MM.1S (cell line): ENCODE results near the gene DENND1A.

ENCODE experiments used
- DNase-seq: peaks from one replicate; pipeline ENCODE4 v3.0.0-alpha.2; 2015
- H2AFZ ChIP-seq: fragments of 300-600 bp; sonication (generic); 2 replicates; pipeline ENCODE4 v1.6.0; 2016; ENCODE audit warnings: antibody characterized with exemption, low read length
- H3F3A ChIP-seq: fragments of 300-600 bp; sonication (generic); 2 replicates; pipeline ENCODE4 v1.6.1; 2016; ENCODE audit warnings: mild to moderate bottlenecking, antibody characterized with exemption, low read length, moderate library complexity, mixed read lengths; ENCODE audit not compliant: insufficient read depth
- H3K27ac ChIP-seq: fragments of 300-600 bp; sonication (generic); 2 replicates; pipeline ENCODE4 v1.5.1; 2016; ENCODE audit warnings: mild to moderate bottlenecking, low read length
- H3K27me3 ChIP-seq: fragments of 300-600 bp; sonication (generic); replicated peaks from 2 replicates; pipeline ENCODE4 v1.6.0; 2016; ENCODE audit warnings: low read length; ENCODE audit not compliant: insufficient read depth
- H3K36me3 ChIP-seq: fragments of 300-600 bp; sonication (generic); replicated peaks from 2 replicates; pipeline ENCODE4 v1.6.1; 2016; ENCODE audit warnings: mild to moderate bottlenecking, low read length, mixed read lengths; ENCODE audit not compliant: insufficient read depth
- H3K4me1 ChIP-seq: fragments of 300-600 bp; sonication (generic); 2 replicates; pipeline ENCODE4 v1.6.1; 2016; ENCODE audit warnings: low read length, mixed read lengths
- H3K4me2 ChIP-seq: fragments of 300-600 bp; sonication (generic); 2 replicates; pipeline ENCODE4 v1.6.0; 2016; ENCODE audit warnings: low read depth, low read length
- H3K4me3 ChIP-seq: fragments of 300-600 bp; sonication (generic); 2 replicates; pipeline ENCODE4 v1.5.1; 2016; ENCODE audit warnings: low read length, mixed read lengths
- H3K79me2 ChIP-seq: fragments of 300-600 bp; sonication (generic); 2 replicates; pipeline ENCODE4 v1.6.1; 2016; ENCODE audit warnings: mixed run types, low read length, mixed read lengths
- H3K9ac ChIP-seq: fragments of 300-600 bp; sonication (generic); 2 replicates; pipeline ENCODE4 v1.6.1; 2016; ENCODE audit warnings: low read length, mixed read lengths
- H3K9me2 ChIP-seq: fragments of 300-600 bp; sonication (generic); replicated peaks from 2 replicates; pipeline ENCODE4 v1.6.1; 2016; ENCODE audit warnings: mild to moderate bottlenecking, low read length, mixed read lengths; ENCODE audit not compliant: insufficient read depth
- H3K9me3 ChIP-seq: fragments of 300-600 bp; sonication (generic); replicated peaks from 2 replicates; pipeline ENCODE4 v1.6.1; 2016; ENCODE audit warnings: mild to moderate bottlenecking, low read length, mixed read lengths; ENCODE audit not compliant: insufficient read depth
- H4K20me1 ChIP-seq: fragments of 300-600 bp; sonication (generic); 2 replicates; pipeline ENCODE4 v1.6.1; 2016; ENCODE audit warnings: mild to moderate bottlenecking, low read length, moderate library complexity, mixed read lengths; ENCODE audit not compliant: insufficient read depth
- EZH2 ChIP-seq: fragments of 300-600 bp; sonication (generic); optimal IDR thresholded peaks from 2 replicates; pipeline ENCODE3; 2017; ENCODE audit warnings: low read depth, mild to moderate bottlenecking, antibody characterized with exemption, low read length, mixed read lengths
- EZH2phosphoT487 ChIP-seq: fragments of 300-600 bp; sonication (generic); IDR thresholded peaks from 2 replicates; pipeline ENCODE4 v1.6.1; 2018; ENCODE audit warnings: antibody characterized with exemption, low read length
- TF ChIP-seq, protein P1 (sequence below): fragments of 300-600 bp; sonication (generic); IDR thresholded peaks from 2 replicates; pipeline ENCODE4 v1.5.1; 2016; ENCODE audit warnings: antibody characterized with exemption, low read length, mixed read lengths

The DENND1A gene

DNA sequence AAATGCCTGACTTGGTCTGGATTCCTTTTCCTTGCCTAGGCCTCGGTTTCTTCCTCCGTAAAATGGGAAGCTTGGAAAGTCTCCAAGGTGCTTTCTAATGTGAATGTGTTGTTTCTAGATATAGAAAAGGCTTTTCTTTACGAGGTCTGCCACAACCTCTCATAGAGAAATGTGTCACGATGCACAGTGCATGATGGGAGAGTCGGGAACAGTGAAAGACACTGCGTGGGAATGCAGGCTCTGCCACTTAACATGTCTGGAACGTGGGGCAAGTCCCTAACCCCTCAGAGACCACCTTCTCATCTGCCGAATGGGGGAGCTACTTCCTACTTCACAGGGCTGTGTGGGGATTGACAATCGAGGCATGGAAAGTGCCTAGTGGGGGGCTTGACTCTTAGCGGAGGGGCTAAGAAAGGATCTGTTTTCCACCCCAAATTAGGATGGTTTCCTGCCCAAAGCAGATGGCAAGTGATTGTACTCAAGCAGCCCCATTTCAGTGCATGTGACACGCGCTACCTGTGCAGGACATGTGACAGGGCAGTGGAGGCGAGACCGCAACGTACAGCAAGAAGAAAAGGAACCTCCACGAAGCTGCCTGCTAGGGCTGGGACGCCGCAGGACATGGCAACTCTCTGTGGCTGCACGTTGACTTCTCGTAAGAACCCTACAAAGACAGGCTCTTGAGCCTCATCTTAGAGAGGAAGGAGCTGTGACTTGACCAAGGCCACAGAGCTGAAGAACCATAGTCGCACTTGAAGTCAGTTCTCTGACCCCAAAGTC, 458.7 kb downstream of the DENND1A start:
- Histone ChIP-seq H4K20me1 (no peaks in the 10 kb centered on the region), H3K4me1 (no peaks in the 10 kb centered on the region), H3K36me3 (no peaks in the 10 kb centered on the region), H2AFZ (no peak overlapping the region), H3K4me3 (no peak overlapping the region), H3K4me2 (no peak overlapping the region), H3K9ac (no peak overlapping the region), H3K9me3 (no peaks in the 10 kb centered on the region), H3K27ac (no peak overlapping the region), H3K9me2 (no peaks in the 10 kb centered on the region), H3K27me3 (no peaks in the 10 kb centered on the region), H3K79me2 (no peaks in the 10 kb centered on the region), H3F3A (no peaks in the 10 kb centered on the region)
- DNase-seq = no peak
- TF ChIP-seq, protein P1, sequence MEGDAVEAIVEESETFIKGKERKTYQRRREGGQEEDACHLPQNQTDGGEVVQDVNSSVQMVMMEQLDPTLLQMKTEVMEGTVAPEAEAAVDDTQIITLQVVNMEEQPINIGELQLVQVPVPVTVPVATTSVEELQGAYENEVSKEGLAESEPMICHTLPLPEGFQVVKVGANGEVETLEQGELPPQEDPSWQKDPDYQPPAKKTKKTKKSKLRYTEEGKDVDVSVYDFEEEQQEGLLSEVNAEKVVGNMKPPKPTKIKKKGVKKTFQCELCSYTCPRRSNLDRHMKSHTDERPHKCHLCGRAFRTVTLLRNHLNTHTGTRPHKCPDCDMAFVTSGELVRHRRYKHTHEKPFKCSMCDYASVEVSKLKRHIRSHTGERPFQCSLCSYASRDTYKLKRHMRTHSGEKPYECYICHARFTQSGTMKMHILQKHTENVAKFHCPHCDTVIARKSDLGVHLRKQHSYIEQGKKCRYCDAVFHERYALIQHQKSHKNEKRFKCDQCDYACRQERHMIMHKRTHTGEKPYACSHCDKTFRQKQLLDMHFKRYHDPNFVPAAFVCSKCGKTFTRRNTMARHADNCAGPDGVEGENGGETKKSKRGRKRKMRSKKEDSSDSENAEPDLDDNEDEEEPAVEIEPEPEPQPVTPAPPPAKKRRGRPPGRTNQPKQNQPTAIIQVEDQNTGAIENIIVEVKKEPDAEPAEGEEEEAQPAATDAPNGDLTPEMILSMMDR = no peak
- TF ChIP-seq EZH2phosphoT487 (no peak), EZH2 (no peak)

DNA sequence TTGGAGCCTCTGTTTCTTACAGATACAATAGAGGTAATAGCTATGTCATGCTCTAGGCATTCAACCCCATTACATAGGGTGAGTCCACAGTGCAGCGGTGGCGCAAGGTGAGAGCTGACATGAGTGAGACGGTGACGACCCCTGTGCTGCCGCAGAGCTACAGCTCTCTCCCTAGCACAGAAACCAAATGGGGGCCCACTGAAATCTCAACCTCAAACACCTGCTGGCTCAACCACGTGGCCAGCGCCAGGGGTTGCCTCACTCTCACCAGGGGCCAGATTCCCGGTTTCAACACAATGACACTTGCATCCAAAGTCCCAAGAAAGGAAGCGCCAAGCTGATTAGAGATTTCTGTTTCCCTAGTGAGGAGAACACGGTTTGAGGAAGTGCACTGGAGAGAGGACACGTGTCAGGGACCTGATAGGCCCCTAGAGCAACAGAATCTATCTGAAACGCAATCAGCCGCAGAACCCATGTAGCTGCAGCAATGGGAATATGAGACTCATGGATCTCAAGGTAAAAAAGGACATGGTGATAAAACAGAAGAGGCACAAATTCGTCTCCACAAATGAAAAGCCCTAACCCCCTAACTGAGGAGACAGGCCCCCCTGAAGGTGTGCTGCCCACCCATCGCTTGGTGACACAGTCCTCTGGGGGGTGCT, 459.7 kb downstream of the DENND1A start:
- H3K27me3 ChIP-seq = no peaks in the 10 kb centered on the region
- TF ChIP-seq EZH2 (no peak), EZH2phosphoT487 (no peak)
- TF ChIP-seq, protein P1 = no peak
- no peaks in the 10 kb centered on the region for H3F3A ChIP-seq
- no peak overlapping the region for H3K4me3 ChIP-seq
- H4K20me1 ChIP-seq = no peaks in the 10 kb centered on the region
- H3K27ac ChIP-seq = no peak overlapping the region
- H3K36me3 ChIP-seq = no peaks in the 10 kb centered on the region
- H3K9me2 ChIP-seq = no peaks in the 10 kb centered on the region
- H3K79me2 ChIP-seq = no peaks in the 10 kb centered on the region
- no peak overlapping the region for H2AFZ ChIP-seq
- no peak for DNase-seq
- H3K4me2 ChIP-seq = no peak overlapping the region
- no peaks in the 10 kb centered on the region for H3K9me3 ChIP-seq
- H3K4me1 ChIP-seq = no peaks in the 10 kb centered on the region
- H3K9ac ChIP-seq = no peak overlapping the region

DNA sequence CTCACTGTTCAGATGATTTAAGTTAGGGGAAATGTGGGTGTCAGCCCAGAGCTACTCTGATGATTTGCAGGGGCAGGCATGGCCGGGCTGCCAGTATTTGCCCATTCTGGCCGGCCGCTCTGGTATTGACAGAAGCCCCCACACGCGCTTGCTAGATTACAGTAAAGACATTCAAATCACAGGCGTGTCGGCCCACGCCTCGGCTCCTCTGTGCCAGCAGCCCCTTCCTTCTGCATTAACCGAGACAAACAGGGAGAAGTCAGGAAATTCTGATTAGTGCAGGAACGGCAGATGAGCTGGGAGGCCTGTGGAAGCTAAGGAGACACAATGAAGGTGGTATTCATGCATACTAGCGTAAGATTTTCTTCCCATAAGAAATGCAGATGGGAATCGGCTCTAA, 460.6 kb downstream of the DENND1A start:
- Histone ChIP-seq H3K4me3 (no peak overlapping the region), H3K9me2 (no peaks in the 10 kb centered on the region), H3K27ac (no peak overlapping the region), H3K79me2 (no peaks in the 10 kb centered on the region), H3K9me3 (no peaks in the 10 kb centered on the region), H3K4me1 (no peaks in the 10 kb centered on the region), H3K36me3 (no peaks in the 10 kb centered on the region), H2AFZ (no peak overlapping the region), H3F3A (no peaks in the 10 kb centered on the region), H4K20me1 (no peaks in the 10 kb centered on the region), H3K9ac (no peak overlapping the region), H3K4me2 (no peak overlapping the region), H3K27me3 (no peaks in the 10 kb centered on the region)
- TF ChIP-seq EZH2 (no peak), EZH2phosphoT487 (no peak)
- TF ChIP-seq, protein P1 = no peak
- no peak for DNase-seq
